HG02763 (cell line): ENCODE measurements around the gene GORAB.

Source experiments
- ATAC-seq: cut with Tn5 transposase; IDR thresholded peaks from one replicate; pipeline ENCODE4 v1.9.1; 2021; ENCODE audit warnings: mild to moderate bottlenecking, moderate library complexity; ENCODE audit not compliant: unreplicated experiment

Gene GORAB

GRCh38 chr1:170531758-170532657, at the start of gene GORAB:
Gene GORAB, plus strand, starts transcription at chr1:170532166. Its CDS starts 58 bp downstream, at chr1:170532224.
- peak; percentile 99 for ATAC-seq

GRCh38 chr1:170483051-170483450, 48.9 kb upstream of the GORAB start:
- no peak for ATAC-seq

- ATAC-seq: no peak
These were observed 44.5 kb upstream of the GORAB start for GRCh38 chr1:170487503-170487902.

- ATAC-seq: no peak
These were observed 40.7 kb upstream of the GORAB start for GRCh38 chr1:170491291-170491690.

GRCh38 chr1:170494369-170494768, 37.6 kb upstream of the GORAB start:
- ATAC-seq: no peak

- no peak for ATAC-seq
These were observed 37.0 kb upstream of the GORAB start for GRCh38 chr1:170495006-170495405.

GRCh38 chr1:170498876-170499275, 33.1 kb upstream of the GORAB start:
- ATAC-seq: no peak

- no peak for ATAC-seq
These were observed 28.3 kb upstream of the GORAB start for GRCh38 chr1:170503665-170504064.

- no peak for ATAC-seq
These were observed 21.8 kb upstream of the GORAB start for GRCh38 chr1:170510163-170510562.

- no peak for ATAC-seq
These were observed 20.9 kb upstream of the GORAB start for GRCh38 chr1:170511038-170511437.

GRCh38 chr1:170513138-170513537, 18.8 kb upstream of the GORAB start:
- no peak for ATAC-seq

- ATAC-seq: no peak
These were observed 13.7 kb upstream of the GORAB start for GRCh38 chr1:170518185-170518834.

- no peak for ATAC-seq
These were observed 13.0 kb upstream of the GORAB start for GRCh38 chr1:170518965-170519364.

- no peak for ATAC-seq
These were observed 11.4 kb upstream of the GORAB start for GRCh38 chr1:170520601-170521000.

GRCh38 chr1:170521818-170522217, 10.1 kb upstream of the GORAB start:
- no peak for ATAC-seq

GRCh38 chr1:170530972-170531757, 801 bp upstream of the GORAB start:
- no peak for ATAC-seq

GRCh38 chr1:170533298-170533697, 1.3 kb downstream of the GORAB start:
- no peak for ATAC-seq

GRCh38 chr1:170534626-170535147, 2.7 kb downstream of the GORAB start:
- no peak for ATAC-seq

GRCh38 chr1:170535418-170535817, 3.5 kb downstream of the GORAB start:
- ATAC-seq: no peak

GRCh38 chr1:170536924-170537551, 5.1 kb downstream of the GORAB start:
- ATAC-seq: no peak
